Osteocyte (in vitro differentiated cells): ENCODE measurements around the gene EPHA3. TPM values are rescaled to one million over a fixed set of nuclear protein-coding genes. Genes with fewer than 3 reads are reported as not detected.

Source experiments
- DNase-seq: peaks from one replicate; pipeline ENCODE4 v3.0.0; 2021; ENCODE audit warnings: mixed read lengths; ENCODE audit not compliant: unreplicated experiment; ENCODE audit errors: extremely low spot score
- H3K27ac Mint-ChIP-seq: one replicate; pipeline ENCODE4 v1.8.0; 2021; ENCODE audit warnings: mild to moderate bottlenecking, mixed read lengths; ENCODE audit not compliant: unreplicated experiment
- H3K27me3 Mint-ChIP-seq: one replicate; pipeline ENCODE4 v1.8.0; 2021; ENCODE audit warnings: mixed read lengths; ENCODE audit not compliant: unreplicated experiment
- H3K36me3 Mint-ChIP-seq: one replicate; pipeline ENCODE4 v1.8.0; 2021; ENCODE audit warnings: mixed read lengths; ENCODE audit not compliant: unreplicated experiment
- H3K4me1 Mint-ChIP-seq: one replicate; pipeline ENCODE4 v1.8.0; 2021; ENCODE audit warnings: mixed read lengths; ENCODE audit not compliant: unreplicated experiment
- H3K4me3 Mint-ChIP-seq: one replicate; pipeline ENCODE4 v1.8.0; 2021; ENCODE audit warnings: mild to moderate bottlenecking, moderate library complexity, mixed read lengths; ENCODE audit not compliant: unreplicated experiment
- H3K9me3 Mint-ChIP-seq: one replicate; pipeline ENCODE4 v1.8.0; 2021; ENCODE audit warnings: mixed read lengths; ENCODE audit not compliant: unreplicated experiment
- total RNA-seq: library from RNA; stranded (reverse); gene quantifications from 2 replicates; pipeline ENCODE4 v1.2.1, GENCODE V29; 2021
- TF ChIP-seq, protein P1 (sequence below): fragments of 200-600 bp; sonication (generic); IDR thresholded peaks from 2 replicates; pipeline ENCODE4 v1.5.0; 2021; ENCODE audit warnings: antibody characterized with exemption, mild to moderate bottlenecking, moderate library complexity

Gene EPHA3
- total RNA-seq, 1 donor from 2014 or later: 0.94 TPM

DNA sequence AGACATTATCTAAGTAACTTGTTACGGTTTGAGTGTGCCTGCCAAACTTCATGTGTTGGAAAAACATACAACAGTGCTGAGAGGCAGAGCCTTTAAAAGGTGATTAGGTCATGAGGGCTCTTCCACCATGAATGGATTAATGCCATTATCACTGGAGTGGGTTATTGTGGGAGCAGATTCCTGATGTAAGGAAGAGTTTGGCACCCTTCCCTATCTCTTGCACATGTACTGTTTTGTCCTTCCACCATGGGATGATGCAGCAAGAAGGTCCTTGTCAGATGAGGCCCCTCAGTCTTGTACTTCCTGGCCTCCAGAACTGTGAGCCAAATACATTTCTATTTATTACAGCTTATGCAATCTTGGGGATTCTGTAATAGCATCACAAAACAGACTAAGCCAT, 413.9 kb downstream of the EPHA3 start:
- no peaks in the 10 kb centered on the region for H3K36me3 Mint-ChIP-seq
- TF ChIP-seq, protein P1, sequence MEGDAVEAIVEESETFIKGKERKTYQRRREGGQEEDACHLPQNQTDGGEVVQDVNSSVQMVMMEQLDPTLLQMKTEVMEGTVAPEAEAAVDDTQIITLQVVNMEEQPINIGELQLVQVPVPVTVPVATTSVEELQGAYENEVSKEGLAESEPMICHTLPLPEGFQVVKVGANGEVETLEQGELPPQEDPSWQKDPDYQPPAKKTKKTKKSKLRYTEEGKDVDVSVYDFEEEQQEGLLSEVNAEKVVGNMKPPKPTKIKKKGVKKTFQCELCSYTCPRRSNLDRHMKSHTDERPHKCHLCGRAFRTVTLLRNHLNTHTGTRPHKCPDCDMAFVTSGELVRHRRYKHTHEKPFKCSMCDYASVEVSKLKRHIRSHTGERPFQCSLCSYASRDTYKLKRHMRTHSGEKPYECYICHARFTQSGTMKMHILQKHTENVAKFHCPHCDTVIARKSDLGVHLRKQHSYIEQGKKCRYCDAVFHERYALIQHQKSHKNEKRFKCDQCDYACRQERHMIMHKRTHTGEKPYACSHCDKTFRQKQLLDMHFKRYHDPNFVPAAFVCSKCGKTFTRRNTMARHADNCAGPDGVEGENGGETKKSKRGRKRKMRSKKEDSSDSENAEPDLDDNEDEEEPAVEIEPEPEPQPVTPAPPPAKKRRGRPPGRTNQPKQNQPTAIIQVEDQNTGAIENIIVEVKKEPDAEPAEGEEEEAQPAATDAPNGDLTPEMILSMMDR: no peak
- no peak for DNase-seq
- H3K27ac Mint-ChIP-seq: no peak overlapping the region
- no peaks in the 10 kb centered on the region for H3K9me3 Mint-ChIP-seq
- no peaks in the 10 kb centered on the region for H3K4me1 Mint-ChIP-seq
- peaks cover 2% of the 10 kb centered on the region for H3K27me3 Mint-ChIP-seq
- no peak overlapping the region for H3K4me3 Mint-ChIP-seq

DNA sequence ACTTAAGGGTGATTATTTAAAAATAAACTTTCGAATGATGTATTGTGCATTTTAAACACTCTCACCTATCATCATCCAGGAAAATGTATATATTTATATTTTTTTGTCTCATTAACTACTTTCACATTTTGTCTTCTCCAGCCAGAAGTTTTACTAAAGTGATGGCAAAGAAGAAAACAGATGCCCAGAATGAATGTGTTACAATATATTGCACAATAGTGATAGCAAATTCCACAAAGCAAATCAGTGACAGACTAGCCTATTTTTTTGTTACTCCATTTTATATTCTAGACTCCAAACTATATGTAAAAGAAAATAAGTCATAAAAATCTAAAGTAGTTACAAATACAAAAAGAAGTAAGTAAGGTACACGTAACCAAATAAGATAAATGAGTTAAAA, 414.7 kb downstream of the EPHA3 start:
- Mint-ChIP-seq H3K36me3 (no peaks in the 10 kb centered on the region), H3K4me3 (no peak overlapping the region), H3K27me3 (peaks cover under 1% of the 10 kb centered on the region), H3K27ac (no peak overlapping the region), H3K4me1 (no peaks in the 10 kb centered on the region), H3K9me3 (no peaks in the 10 kb centered on the region)
- TF ChIP-seq, protein P1: no peak
- no peak for DNase-seq

DNA sequence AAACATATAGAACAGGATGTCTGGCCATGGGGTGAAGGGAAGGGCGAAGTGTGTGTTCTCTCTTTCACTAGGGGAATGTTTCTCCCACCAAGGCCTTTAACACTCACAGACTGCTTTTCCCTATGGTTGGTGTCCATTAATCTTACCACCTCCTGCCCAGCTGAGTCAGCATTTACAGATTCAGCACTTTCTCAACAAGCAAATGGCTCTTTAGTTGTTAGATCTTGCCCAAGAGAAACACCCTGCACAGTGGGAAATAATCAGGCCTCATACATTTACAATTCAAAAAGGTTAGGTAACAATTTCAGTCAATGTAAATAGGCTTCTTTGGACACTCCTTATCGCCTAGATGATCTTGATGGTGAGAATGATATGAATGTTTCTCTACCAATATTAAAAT, 418.2 kb downstream of the EPHA3 start:
- H3K36me3 Mint-ChIP-seq: no peaks in the 10 kb centered on the region
- DNase-seq: no peak
- peaks cover 16% of the 10 kb centered on the region for H3K27me3 Mint-ChIP-seq
- no peak overlapping the region for H3K4me3 Mint-ChIP-seq
- H3K27ac Mint-ChIP-seq: no peak overlapping the region
- TF ChIP-seq, protein P1: no peak
- no peaks in the 10 kb centered on the region for H3K4me1 Mint-ChIP-seq
- H3K9me3 Mint-ChIP-seq: no peaks in the 10 kb centered on the region

DNA sequence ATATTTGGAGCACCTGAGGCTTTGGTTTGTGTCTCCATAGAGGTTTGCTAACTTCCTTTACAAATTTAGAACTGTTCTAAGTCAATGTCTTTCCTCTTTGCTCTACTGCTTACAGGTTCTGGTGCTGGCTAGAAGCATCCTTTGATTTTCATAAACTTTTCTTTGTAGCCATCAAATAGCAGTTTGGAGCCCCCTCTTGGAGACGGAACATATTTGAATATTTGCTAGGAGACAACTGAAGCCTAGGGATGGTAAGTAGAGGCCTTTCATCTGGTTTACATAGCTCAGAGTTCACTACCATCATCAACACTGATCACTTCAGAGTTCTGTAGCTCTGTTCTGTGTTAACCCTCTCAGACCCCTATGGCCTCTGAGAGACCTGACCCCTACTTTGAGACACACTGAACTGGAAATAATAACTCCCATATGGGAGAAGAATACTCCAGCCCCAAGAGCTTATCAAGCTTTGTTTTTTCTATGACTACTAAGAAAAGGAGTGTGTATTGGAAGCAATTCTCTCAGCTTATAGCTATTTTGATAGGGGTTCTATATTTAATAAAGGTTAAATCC, 420.4 kb downstream of the EPHA3 start:
- TF ChIP-seq, protein P1: peak; percentile 11
- Mint-ChIP-seq H3K36me3 (no peaks in the 10 kb centered on the region), H3K27me3 (peaks cover 16% of the 10 kb centered on the region), H3K4me1 (no peaks in the 10 kb centered on the region), H3K9me3 (no peaks in the 10 kb centered on the region), H3K27ac (no peak overlapping the region), H3K4me3 (no peak overlapping the region)
- DNase-seq: no peak
